Kidney epithelial cell (primary cell): ENCODE data around the gene C3AR1. TPM values are rescaled to one million over a fixed set of nuclear protein-coding genes. Genes with fewer than 3 reads are reported as not detected.
"Not testable (repeated sequence)": the region's sequence is repeated elsewhere in the genome, so short reads cannot be mapped to it uniquely, and the experiment has no call there.

Experiments
- DNase-seq: peaks from one replicate; pipeline ENCODE4 v3.0.0-alpha.2; 2010; ENCODE audit warnings: low read depth
- H3K27me3 ChIP-seq: 2 replicates; pipeline ENCODE4 v1.6.0; 2011; ENCODE audit warnings: low read length; ENCODE audit not compliant: control insufficient read depth, insufficient read depth
- H3K36me3 ChIP-seq: 2 replicates; pipeline ENCODE4 v1.5.1; 2011; ENCODE audit warnings: low read length; ENCODE audit not compliant: control insufficient read depth, insufficient read depth
- H3K4me3 ChIP-seq: 2 replicates; pipeline ENCODE4 v1.5.1; 2011; ENCODE audit warnings: low read depth, mild to moderate bottlenecking, control low read depth, low read length
- total RNA-seq: library from RNA; depleted of rRNA; stranded (reverse); fragments of >200 nt; gene quantifications from 2 replicates; pipeline ENCODE4 v1.2.3, GENCODE V29; 2015
- TF ChIP-seq, protein P1 (sequence below): IDR thresholded peaks from 2 replicates; pipeline ENCODE4 v1.5.1; 2011; ENCODE audit warnings: mild to moderate bottlenecking, moderate library complexity, low read length, control low read depth, inconsistent platforms; ENCODE audit not compliant: insufficient read depth, poor library complexity, severe bottlenecking

C3AR1 gene
- total RNA-seq, 1 donor from 2014 or later = 0.04 TPM

- Histone ChIP-seq H3K36me3 (no peaks in the 10 kb centered on the region), H3K4me3 (no peak overlapping the region), H3K27me3 (no peaks in the 10 kb centered on the region)
- TF ChIP-seq, protein P1, sequence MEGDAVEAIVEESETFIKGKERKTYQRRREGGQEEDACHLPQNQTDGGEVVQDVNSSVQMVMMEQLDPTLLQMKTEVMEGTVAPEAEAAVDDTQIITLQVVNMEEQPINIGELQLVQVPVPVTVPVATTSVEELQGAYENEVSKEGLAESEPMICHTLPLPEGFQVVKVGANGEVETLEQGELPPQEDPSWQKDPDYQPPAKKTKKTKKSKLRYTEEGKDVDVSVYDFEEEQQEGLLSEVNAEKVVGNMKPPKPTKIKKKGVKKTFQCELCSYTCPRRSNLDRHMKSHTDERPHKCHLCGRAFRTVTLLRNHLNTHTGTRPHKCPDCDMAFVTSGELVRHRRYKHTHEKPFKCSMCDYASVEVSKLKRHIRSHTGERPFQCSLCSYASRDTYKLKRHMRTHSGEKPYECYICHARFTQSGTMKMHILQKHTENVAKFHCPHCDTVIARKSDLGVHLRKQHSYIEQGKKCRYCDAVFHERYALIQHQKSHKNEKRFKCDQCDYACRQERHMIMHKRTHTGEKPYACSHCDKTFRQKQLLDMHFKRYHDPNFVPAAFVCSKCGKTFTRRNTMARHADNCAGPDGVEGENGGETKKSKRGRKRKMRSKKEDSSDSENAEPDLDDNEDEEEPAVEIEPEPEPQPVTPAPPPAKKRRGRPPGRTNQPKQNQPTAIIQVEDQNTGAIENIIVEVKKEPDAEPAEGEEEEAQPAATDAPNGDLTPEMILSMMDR = no peak
- DNase-seq = no peak
These were observed 31.4 kb downstream of the C3AR1 start for GRCh38 chr12:8034802-8035201.

- no peaks in the 10 kb centered on the region for H3K27me3 ChIP-seq
- TF ChIP-seq, protein P1 = no peak
- H3K36me3 ChIP-seq = no peaks in the 10 kb centered on the region
- peak overlapping the region; percentile 87 for H3K4me3 ChIP-seq
- no peak for DNase-seq
These were observed 32.8 kb downstream of the C3AR1 start for GRCh38 chr12:8033153-8034044.

DNA sequence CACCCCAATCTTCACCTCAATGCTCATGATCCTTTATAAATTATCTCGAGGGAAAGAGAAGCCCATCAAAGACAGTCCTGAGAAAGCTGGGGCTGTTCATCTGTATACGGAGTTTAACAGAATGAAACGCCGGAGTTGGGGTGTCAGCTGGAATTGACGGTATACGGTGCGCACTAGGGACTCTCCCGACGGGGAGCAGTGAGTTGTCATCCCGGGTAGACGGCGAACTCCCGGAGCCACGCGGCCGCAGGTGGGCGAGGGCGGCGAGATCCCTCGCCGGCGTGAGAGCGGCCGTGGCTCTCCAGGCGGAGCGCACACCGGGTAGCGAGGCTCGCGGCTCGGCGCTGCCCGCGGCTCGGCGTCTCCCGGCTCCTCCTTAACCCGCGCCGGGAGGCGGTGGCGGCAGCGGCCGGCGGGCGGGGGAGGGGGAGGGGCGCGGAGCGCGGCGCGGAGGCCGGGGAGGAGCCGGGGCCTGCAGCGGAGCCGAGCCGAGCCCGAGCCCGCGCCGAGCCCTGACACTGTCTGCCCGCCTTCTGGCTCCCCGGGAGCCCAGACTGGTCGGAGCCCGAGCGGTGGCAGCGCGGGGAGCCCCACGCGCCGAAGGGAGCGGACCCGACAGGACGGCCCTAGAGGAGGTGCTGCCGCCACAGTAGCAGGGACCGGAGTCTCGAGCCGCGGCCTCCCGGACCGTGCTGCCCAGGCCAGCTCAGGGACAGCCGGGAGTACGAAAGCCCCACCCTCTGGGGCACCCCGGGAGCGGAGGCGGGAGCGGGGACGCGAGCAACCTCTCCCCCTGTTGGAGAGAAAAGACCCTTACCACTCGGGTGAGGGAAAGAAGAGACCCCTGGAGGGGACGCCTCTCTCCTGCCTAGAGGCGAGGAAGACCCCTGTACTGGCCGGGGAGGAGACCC, 33.7 kb downstream of the C3AR1 start, which contains the start of gene FOXJ2:
TSS of gene FOXJ2 (plus strand) at position 475 of the 911 bp plus-strand sequence. CDS start 7,117 bp downstream, outside the sequence.
- H3K27me3 ChIP-seq = no peaks in the 10 kb centered on the region
- peak within 1 kb of the TSS; percentile 87 for H3K4me3 ChIP-seq
- DNase-seq = no peak
- no peaks in the 10 kb centered on the region for H3K36me3 ChIP-seq
- TF ChIP-seq, protein P1 = no peak

DNA sequence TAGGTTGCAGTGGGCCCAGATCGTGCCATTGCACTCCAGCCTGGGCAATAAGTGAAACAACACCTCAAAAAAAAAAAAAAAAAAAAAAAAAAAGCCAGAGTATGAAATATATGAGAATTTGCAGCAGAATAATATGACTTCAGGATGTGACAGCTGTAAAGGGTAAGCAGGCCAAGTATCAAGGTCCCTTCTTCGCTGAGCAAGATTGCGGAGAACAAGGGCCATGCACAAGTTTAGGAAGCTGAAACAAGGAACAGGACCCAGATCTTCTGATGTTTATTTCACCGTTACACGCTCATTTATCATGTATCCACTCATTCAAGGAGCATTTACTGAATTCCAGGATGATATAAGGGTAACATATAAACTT, 34.3 kb downstream of the C3AR1 start:
- DNase-seq = no peak
- TF ChIP-seq, protein P1 = no peak
- Histone ChIP-seq H3K36me3 (no peaks in the 10 kb centered on the region), H3K4me3 (peak overlapping the region; percentile 87), H3K27me3 (no peaks in the 10 kb centered on the region)

GRCh38 chr12:8031017-8031416, 35.1 kb downstream of the C3AR1 start:
- not testable (repeated sequence) for H3K27me3 ChIP-seq, H3K36me3 ChIP-seq, DNase-seq, H3K4me3 ChIP-seq

DNA sequence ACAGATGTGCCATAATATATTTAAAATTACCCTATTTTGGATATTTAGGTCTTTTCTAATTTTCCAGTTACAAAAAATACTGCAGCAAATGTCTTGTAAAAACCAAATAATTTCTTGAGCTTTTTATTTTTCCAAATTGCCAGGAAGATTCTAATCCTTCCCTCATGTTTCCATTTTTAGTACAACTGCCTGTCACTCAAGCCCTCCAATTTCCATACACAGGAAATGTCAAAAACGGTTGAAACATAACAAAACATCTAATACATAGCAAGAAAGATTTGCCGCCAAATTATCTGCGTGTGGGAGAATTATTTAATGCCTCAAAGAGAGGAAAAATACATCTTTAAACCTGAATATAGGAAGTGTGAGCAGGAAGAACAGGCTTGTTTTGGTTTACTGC, 36.0 kb downstream of the C3AR1 start:
- no peaks in the 10 kb centered on the region for H3K36me3 ChIP-seq
- TF ChIP-seq, protein P1 = no peak
- no peak overlapping the region for H3K4me3 ChIP-seq
- no peak for DNase-seq
- no peaks in the 10 kb centered on the region for H3K27me3 ChIP-seq
